Lung (tissue), 12 donors: ENCODE results near the gene CMTM3. TPM values are rescaled to one million over a fixed set of nuclear protein-coding genes. Genes with fewer than 3 reads are reported as not detected.

ENCODE experiments used
- ATAC-seq: fragments of 200-7000 bp; cut with Tn5 transposase; one replicate; pipeline ENCODE4 v1.9.1; 2020; ENCODE audit warnings: moderate number of reproducible peaks; ENCODE audit not compliant: insufficient read depth, low FRiP score
- DNase-seq, 3 donors: peaks; one replicate each; pipeline ENCODE4 v3.0.0-alpha.2; 2013 to 2017
- H3K27ac ChIP-seq, 2 donors: one replicate each; pipeline ENCODE4 v1.5.1; 2013; ENCODE audit warnings: mild to moderate bottlenecking in 2 of 2, moderate library complexity in 2 of 2, control low read depth in 1 of 2, inconsistent platforms in 1 of 2, low read depth in 1 of 2, low read length in 1 of 2
- H3K27me3 ChIP-seq, 3 donors: one replicate each; pipeline ENCODE4 v1.5.1; 2013; ENCODE audit warnings: low read length in 2 of 3; ENCODE audit not compliant: control insufficient read depth in 3 of 3, insufficient read depth in 3 of 3
- H3K36me3 ChIP-seq, 4 donors: one replicate each; pipeline ENCODE4 v1.5.1; 2013; ENCODE audit warnings: low read length in 4 of 4, mild to moderate bottlenecking in 1 of 4, moderate library complexity in 1 of 4; ENCODE audit not compliant: control insufficient read depth in 4 of 4, insufficient read depth in 4 of 4
- H3K4me1 ChIP-seq, 5 donors: one replicate each; pipeline ENCODE4 v1.5.1; 2013; ENCODE audit warnings: low read length in 5 of 5, mild to moderate bottlenecking in 2 of 5, moderate library complexity in 1 of 5; ENCODE audit not compliant: control insufficient read depth in 5 of 5, insufficient read depth in 5 of 5
- H3K4me3 ChIP-seq: one replicate; pipeline ENCODE4 v1.5.1; 2013; ENCODE audit warnings: mild to moderate bottlenecking, control low read depth, moderate library complexity
- H3K9ac ChIP-seq, 2 donors: one replicate each; pipeline ENCODE4 v1.5.1; 2013; ENCODE audit warnings: low read length in 2 of 2, control low read depth in 1 of 2; ENCODE audit not compliant: insufficient read depth in 1 of 2
- H3K9me3 ChIP-seq, 4 donors: one replicate each; pipeline ENCODE4 v1.5.1; 2013; ENCODE audit warnings: low read length in 3 of 4, mild to moderate bottlenecking in 1 of 4, moderate library complexity in 1 of 4; ENCODE audit not compliant: control insufficient read depth in 4 of 4, insufficient read depth in 3 of 4
- WGBS, 2 donors: extraction: QIAGEN DNeasy Blood & Tissue Kit; methylation state at CpG; one replicate each; pipeline ENCODE4 v1.1.7; 2013; 5-methylcytosine and 5-hydroxymethylcytosine counted together
- polyA plus RNA-seq, 2 donors: library from polyadenylated mRNA; stranded (reverse); fragments of 200-250 nt; gene quantifications; one replicate each; pipeline ENCODE4 v1.2.1, GENCODE V29; 2013
- total RNA-seq, 2 donors: library from RNA; depleted of rRNA in 1 of 2; stranded (reverse); fragments of >200 nt in 1 of 2; gene quantifications; one replicate each; pipeline ENCODE4 v1.2.1, GENCODE V29; 2014 to 2021
- TF ChIP-seq, protein P1 (sequence below): IDR thresholded peaks from 2 replicates; pipeline ENCODE4 v1.5.1; 2012; ENCODE audit warnings: mild to moderate bottlenecking; ENCODE audit errors: control extremely low read depth, extremely low read depth
- donor health status: control.
- donor health status: control.
- donor health status: Bipolar disorder and iron deficiency.
- donor health status: healthy.
- donor health status: DM: yes; HTN: yes; CAD: no.

Gene CMTM3
- total and polyA plus RNA-seq, 4 donors = 19.8 to 46.4 (median 31.4) TPM

DNA sequence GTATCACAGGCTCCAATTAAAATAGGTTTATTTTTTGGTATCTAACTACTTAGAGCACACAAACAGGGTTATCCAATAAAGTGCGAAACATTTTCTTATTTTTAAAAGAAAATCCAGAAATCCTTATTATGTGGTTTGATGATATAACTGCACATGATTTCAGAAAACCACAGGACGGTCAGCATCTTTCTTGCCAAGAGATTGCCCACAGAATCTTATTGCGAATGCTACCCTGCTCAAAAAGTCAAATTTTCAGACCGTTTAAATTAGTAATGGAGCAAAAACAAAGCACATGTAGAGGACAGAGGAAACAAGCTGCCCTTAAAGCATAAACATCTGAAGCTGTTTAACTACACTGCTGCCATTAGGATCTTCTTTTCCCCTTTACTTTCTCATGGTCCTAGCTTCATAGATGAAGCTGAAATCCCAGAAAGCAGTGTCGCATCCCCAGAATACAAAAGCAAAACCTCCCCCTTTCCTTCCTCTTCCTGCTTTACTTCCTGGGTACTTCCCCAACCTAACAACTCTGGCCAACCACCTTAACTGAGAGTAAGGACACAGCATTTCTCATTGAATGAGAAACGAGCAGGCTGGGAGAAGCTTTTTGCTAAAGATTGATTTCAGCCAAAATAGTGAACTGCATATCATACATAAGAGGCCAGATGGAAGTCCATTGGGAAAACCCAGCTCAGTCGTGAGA, 48.3 kb downstream of the CMTM3 start:
- no peak overlapping the region for H3K9ac ChIP-seq
- no peaks in the 10 kb centered on the region for H3K9me3 ChIP-seq
- 57 to 64% methylated on average over 7 of the region's 7 CpGs for WGBS, 2 donors
- no peak overlapping the region for H3K4me3 ChIP-seq
- H3K27me3 ChIP-seq = no peaks in the 10 kb centered on the region
- TF ChIP-seq, protein P1, sequence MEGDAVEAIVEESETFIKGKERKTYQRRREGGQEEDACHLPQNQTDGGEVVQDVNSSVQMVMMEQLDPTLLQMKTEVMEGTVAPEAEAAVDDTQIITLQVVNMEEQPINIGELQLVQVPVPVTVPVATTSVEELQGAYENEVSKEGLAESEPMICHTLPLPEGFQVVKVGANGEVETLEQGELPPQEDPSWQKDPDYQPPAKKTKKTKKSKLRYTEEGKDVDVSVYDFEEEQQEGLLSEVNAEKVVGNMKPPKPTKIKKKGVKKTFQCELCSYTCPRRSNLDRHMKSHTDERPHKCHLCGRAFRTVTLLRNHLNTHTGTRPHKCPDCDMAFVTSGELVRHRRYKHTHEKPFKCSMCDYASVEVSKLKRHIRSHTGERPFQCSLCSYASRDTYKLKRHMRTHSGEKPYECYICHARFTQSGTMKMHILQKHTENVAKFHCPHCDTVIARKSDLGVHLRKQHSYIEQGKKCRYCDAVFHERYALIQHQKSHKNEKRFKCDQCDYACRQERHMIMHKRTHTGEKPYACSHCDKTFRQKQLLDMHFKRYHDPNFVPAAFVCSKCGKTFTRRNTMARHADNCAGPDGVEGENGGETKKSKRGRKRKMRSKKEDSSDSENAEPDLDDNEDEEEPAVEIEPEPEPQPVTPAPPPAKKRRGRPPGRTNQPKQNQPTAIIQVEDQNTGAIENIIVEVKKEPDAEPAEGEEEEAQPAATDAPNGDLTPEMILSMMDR = no peak
- ATAC-seq (no peak), DNase-seq (no peak)
- no peaks in the 10 kb centered on the region for H3K36me3 ChIP-seq
- no peak overlapping the region for H3K27ac ChIP-seq
- peaks cover 0 to 10% (median 4%) of the 10 kb centered on the region in 5 donors for H3K4me1 ChIP-seq

DNA sequence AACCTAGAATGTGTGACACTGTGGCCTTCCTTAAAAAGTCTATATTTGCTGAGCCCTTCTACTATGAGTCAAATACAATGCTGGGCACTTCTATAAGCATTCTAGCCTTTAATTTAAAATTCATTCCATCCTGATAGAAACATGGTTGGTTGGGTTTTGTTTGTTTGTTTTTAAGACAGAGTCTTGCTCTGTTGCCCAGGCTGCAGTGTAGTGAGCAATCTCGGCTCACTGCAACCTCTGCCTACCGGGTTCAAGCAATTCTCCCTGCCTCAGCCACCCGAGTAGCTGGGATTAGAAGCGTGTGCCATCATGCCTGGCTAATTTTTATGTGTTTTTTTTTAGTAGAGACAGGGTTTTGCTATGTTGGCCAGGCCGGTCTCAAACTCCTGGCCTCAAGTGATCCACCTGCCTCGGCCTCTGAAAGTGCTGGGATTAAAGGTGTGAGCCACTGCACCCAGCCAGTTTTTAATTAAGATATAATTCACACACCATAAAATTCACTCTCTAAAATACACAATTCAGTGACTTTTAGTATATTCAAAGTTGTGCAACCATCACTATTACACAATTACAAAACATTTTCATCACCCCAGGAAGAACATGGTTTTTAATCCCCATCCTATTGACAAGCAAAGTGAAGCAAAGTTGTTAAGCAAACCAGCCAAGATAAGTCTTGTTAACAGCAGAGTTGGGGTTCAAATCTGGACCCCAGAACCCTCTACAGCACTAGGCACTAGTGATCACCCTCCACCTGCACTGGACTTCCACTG, 49.3 kb downstream of the CMTM3 start:
- H3K27ac ChIP-seq = no peak overlapping the region

DNA sequence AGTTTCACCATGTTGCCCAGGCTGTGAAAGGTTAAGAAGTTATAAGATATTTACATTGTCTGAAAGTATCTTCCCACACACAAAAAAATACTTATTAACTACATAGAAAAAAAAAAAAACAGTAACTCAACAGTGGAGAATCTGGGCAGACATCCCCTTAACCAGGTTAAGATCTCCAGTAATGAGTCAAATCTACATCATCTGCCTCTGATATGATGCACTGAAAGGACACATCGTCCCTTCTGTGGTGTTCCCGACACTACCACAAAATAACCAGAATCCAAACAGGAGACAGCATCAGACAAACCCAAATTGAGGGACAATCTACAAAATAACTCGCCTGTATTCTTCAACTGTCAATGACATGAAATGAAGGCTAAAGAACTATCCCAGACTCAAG, 52.0 kb downstream of the CMTM3 start:
- Histone ChIP-seq H3K9ac (no peak overlapping the region), H3K4me3 (no peak overlapping the region), H3K36me3 (no peaks in the 10 kb centered on the region), H3K4me1 (peaks cover 0 to 9% (median 8%) of the 10 kb centered on the region in 5 donors), H3K9me3 (no peaks in the 10 kb centered on the region), H3K27ac (no peak overlapping the region), H3K27me3 (no peaks in the 10 kb centered on the region)
- WGBS, 2 donors = 92 to 94% methylated on average over 3 of the region's 3 CpGs
- ATAC-seq (no peak), DNase-seq (no peak)
- TF ChIP-seq, protein P1 = no peak

More for the DNA sequence above, 49.3 kb downstream of the CMTM3 start:
- TF ChIP-seq, protein P1 = no peak
- ATAC-seq = no peak
- Histone ChIP-seq H3K9ac (no peak overlapping the region), H3K4me3 (no peak overlapping the region), H3K4me1 (peaks cover 0 to 10% (median 4%) of the 10 kb centered on the region in 5 donors), H3K36me3 (no peaks in the 10 kb centered on the region), H3K9me3 (no peaks in the 10 kb centered on the region), H3K27me3 (no peaks in the 10 kb centered on the region)
- 89 to 92% methylated on average over 6 of the region's 6 CpGs for WGBS, 2 donors
- no peak for DNase-seq
